Activated CD8-positive, alpha-beta T cell treated with anti-CD3 and anti-CD28 coated beads for 36 hours (primary cell): ENCODE measurements around the gene LY6G5B. TPM values are rescaled to one million over a fixed set of nuclear protein-coding genes. Genes with fewer than 3 reads are reported as not detected.

ENCODE experiments used
- ATAC-seq: fragments of 200-7000 bp; cut with Tn5 transposase; one replicate; pipeline ENCODE4 v1.10.0; 2021; ENCODE audit warnings: mild to moderate bottlenecking, moderate library complexity
- CTCF ChIA-PET: fragments of 350-600 bp; sonication (Branson Sonifier 250); formaldehyde crosslinking; loops from one replicate; lab custom pipeline; 2021; ENCODE audit warnings: antibody characterized with exemption; lab: Charles Lee
- POLR2A ChIA-PET: fragments of 350-600 bp; sonication (Branson Sonifier 250); formaldehyde crosslinking; loops from one replicate; lab custom pipeline; 2021; ENCODE audit warnings: antibody characterized with exemption; lab: Charles Lee
- DNase-seq: peaks from one replicate; pipeline ENCODE4 v3.0.0-alpha.2; 2020
- H3K27ac Mint-ChIP-seq: one replicate; pipeline ENCODE4 v1.8.0; 2021; ENCODE audit warnings: mild to moderate bottlenecking, mixed read lengths
- H3K27me3 Mint-ChIP-seq: one replicate; pipeline ENCODE4 v1.8.0; 2021; ENCODE audit warnings: mixed read lengths
- H3K36me3 Mint-ChIP-seq: one replicate; pipeline ENCODE4 v1.8.0; 2021; ENCODE audit warnings: low read depth, mixed read lengths
- H3K4me1 Mint-ChIP-seq: one replicate; pipeline ENCODE4 v1.8.0; 2021; ENCODE audit warnings: low read depth, mixed read lengths
- H3K4me3 Mint-ChIP-seq: one replicate; pipeline ENCODE4 v1.8.0; 2021; ENCODE audit warnings: mild to moderate bottlenecking, moderate library complexity, mixed read lengths
- H3K9me3 Mint-ChIP-seq: one replicate; pipeline ENCODE4 v1.8.0; 2021; ENCODE audit warnings: mixed read lengths
- CTCF ChIP-seq: fragments of 200-600 bp; IDR thresholded peaks from one replicate; pipeline ENCODE4 v1.8.0; 2022; ENCODE audit warnings: antibody characterized with exemption, mild to moderate bottlenecking
- intact Hi-C: fragments of 100-400 bp; cut with micrococcal nuclease; formaldehyde crosslinking; loops from one replicate; pipeline ENCODE4 v1.10.0; 2022
- total RNA-seq, 2 experiments: library from RNA; stranded (reverse); gene quantifications; one replicate each; pipeline ENCODE4 v1.2.3, GENCODE V29; 2021

The LY6G5B gene
- total RNA-seq, 2 experiments from 2014 or later, result 14.7 to 16.1 TPM

DNA sequence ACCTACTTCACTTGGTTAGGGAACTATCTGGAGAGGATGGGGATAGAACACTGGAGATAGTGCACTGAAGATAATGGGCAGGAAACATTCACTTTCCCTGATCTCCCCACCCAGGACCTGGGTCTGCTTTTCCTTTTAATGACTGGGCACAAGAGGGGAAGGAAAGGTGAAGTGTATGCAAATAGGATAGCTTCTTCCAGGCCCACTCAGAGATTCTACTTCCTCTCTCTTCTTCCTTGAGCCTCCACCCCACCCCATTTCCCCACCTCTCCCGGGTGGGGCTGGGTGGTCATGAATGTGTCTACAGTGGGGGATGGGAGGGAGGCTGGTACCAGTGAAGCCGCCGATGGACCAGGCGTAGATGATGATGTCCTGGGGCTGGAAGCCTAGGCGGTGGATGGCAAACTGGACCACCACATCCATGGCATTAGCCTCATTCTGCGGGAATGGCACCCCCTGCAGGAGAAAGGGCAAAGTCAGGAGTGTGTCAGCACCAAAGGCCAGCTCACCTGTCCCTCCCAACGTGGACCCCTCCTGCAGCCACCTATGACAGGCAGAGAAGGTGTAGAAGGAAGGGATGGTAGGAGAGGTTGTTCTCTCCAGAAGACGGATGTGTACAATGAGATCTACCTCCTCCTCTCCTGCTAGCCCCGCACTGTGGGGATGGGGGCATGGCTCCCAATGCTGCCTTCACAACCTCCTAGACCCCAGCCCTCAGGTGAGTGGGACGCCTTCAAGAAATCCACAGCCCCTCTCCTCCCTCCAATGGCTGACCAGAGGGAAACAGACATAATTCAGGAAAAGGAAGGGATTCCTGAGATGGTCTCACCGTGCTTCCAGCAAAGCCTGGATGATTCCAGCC, 19.7 kb downstream of the LY6G5B start:
- no peak overlapping the region for H3K4me3 Mint-ChIP-seq
- ChIA-PET POLR2A (no interaction called here), CTCF (interaction anchor here (0.7 to 2.3 kb wide), 12 partner anchors 9 to 145 kb away, joined by 3 to 9 read pairs (median 4); partner anchors contain the start of genes C6orf47 and LY6G6F)
- intact Hi-C loops, result no loop called here
- peaks cover 17% of the 10 kb centered on the region for H3K36me3 Mint-ChIP-seq
- peak overlapping the region; percentile 40 for H3K27ac Mint-ChIP-seq
- no peaks in the 10 kb centered on the region for H3K27me3 Mint-ChIP-seq
- TF ChIP-seq CTCF, result no peak
- no peaks in the 10 kb centered on the region for H3K9me3 Mint-ChIP-seq
- DNase-seq, result peak; percentile 28
- peaks cover 5% of the 10 kb centered on the region for H3K4me1 Mint-ChIP-seq
- peak; percentile 42 for ATAC-seq

DNA sequence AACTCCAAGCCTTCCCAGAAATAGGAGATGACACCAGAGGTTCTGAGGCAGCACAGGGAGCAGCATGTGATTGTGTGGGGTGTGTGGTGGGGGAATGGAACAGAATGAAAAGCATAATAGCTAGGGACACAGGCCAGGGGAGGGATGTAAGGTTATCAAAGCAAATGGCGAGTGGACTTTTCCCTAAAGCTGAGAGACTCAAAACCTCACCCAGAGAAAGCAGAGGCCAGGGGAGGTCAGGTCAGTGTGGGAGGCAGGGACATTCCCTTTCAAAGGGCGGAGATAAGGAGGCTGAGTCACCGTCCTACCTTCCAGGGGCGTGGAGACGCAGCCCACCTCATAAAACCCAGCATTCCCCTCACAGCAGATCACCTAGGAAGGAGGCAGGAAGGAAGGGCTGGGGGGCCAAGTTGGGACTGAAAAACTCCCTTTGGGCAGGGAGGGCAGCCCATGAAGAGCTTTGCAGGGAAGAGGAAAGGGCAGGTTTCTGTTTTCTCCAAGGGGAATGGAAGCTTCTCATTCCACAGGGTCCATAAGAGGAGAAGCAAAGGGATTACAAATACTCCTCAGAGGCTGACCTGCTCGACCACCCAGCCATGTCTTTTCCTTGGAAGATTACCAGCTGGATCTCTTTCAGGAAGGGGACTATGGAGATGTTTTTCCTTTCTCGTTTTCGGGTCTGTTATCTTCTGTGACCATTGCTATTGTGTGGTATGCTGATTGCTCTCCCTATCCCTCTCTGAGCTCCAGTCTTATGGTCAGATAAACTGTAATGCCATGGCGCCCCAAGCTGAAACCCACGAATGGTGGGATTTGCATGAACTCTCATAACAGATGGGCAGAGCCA, 20.7 kb downstream of the LY6G5B start:
- Mint-ChIP-seq H3K9me3 (no peaks in the 10 kb centered on the region), H3K36me3 (peaks cover 17% of the 10 kb centered on the region), H3K27me3 (no peaks in the 10 kb centered on the region), H3K27ac (peak overlapping the region; percentile 40), H3K4me3 (no peak overlapping the region), H3K4me1 (peaks cover 5% of the 10 kb centered on the region)
- POLR2A ChIA-PET, result interaction anchor here (0.7 to 1.2 kb wide), 4 partner anchors 17 to 21 kb away, joined by 3 to 5 read pairs (median 3); no protein-coding TSS in a partner anchor
- TF ChIP-seq CTCF, result no peak
- DNase-seq, result no peak
- CTCF ChIA-PET, result interaction anchor here (0.7 to 2.3 kb wide), 12 partner anchors 9 to 146 kb away, joined by 3 to 9 read pairs (median 4); partner anchors contain the start of genes LY6G5C and LY6G6F
- intact Hi-C loops, result no loop called here
- no peak for ATAC-seq

DNA sequence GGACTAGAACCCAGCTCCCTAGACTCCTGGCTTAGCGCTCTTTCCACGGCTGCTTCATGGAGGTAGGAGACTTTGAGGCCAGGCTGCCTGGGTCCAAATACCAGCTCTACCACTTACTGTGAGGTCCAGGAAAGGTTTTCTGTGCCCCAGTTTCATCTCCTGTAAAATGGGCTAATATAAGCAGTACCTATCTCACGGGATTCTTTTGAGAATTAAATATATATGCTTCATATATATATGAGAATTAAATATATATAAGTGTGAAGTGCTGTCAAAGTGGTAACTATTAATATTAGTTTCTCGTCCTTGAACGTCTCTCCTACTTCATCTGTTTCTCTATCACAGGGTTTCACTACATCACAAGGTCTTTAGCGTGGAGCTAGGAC, 21.3 kb downstream of the LY6G5B start:
- intact Hi-C loops, result no loop called here
- Mint-ChIP-seq H3K9me3 (no peaks in the 10 kb centered on the region), H3K36me3 (peaks cover 17% of the 10 kb centered on the region), H3K27ac (no peak overlapping the region), H3K4me3 (no peak overlapping the region), H3K4me1 (peaks cover 5% of the 10 kb centered on the region), H3K27me3 (no peaks in the 10 kb centered on the region)
- DNase-seq, result no peak
- ChIA-PET CTCF (interaction anchor here (1.1 to 2.3 kb wide), 8 partner anchors 9 to 139 kb away, joined by 3 to 9 read pairs (median 5); partner anchors contain the start of gene LY6G5C), POLR2A (interaction anchor here (0.7 to 2.4 kb wide), 5 partner anchors 17 to 49 kb away, joined by 3 to 6 read pairs (median 3); partner anchors contain the start of gene MSH5)
- no peak for TF ChIP-seq CTCF
- ATAC-seq, result no peak

DNA sequence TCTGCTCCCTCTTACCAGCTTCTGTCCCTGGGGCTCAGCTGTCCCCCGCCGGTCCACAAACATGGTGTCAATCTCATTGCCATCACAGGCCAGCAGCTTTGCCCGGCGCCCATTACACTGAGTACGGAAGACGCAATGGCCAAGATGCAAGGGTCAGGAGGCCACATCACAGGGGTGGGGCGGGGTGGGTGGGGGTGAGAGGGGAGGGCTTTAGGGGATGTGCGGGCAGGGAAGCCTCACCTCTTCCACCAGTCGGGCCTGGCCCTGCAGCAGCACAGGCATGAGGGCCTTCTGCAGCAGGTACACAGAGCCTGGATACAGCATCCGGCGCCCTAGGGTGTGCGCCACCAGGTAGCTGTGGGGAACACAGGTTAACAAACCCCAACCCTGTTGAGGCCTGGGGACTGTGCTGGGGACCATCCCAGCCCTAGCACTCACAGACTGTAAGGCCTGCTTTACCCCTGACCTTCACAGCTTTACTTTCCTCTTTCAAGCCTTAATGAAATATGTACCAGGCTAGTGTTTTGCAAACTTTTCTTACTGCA, 21.9 kb downstream of the LY6G5B start:
- no peak for DNase-seq
- Mint-ChIP-seq H3K4me3 (no peak overlapping the region), H3K27ac (no peak overlapping the region), H3K9me3 (no peaks in the 10 kb centered on the region), H3K4me1 (peaks cover 5% of the 10 kb centered on the region), H3K27me3 (no peaks in the 10 kb centered on the region), H3K36me3 (peaks cover 14% of the 10 kb centered on the region)
- intact Hi-C loops, result no loop called here
- ChIA-PET POLR2A (interaction anchor here (0.7 to 2.4 kb wide), 5 partner anchors 10 to 48 kb away, joined by 3 to 6 read pairs (median 3); partner anchors contain the start of gene MSH5), CTCF (interaction anchor here (1.4 to 2.3 kb wide), 4 partner anchors 9 to 78 kb away, joined by 4 to 9 read pairs (median 8); partner anchors contain the start of gene LY6G5C)
- no peak for ATAC-seq
- no peak for TF ChIP-seq CTCF
